Neuron (in vitro differentiated cells): ENCODE data around the gene PRMT2.

Source experiments
- H2AFZ ChIP-seq: one replicate; pipeline ENCODE4 v1.6.1; 2013; ENCODE audit warnings: low read depth, mild to moderate bottlenecking, inconsistent platforms, low read length, moderate library complexity
- H3K27me3 ChIP-seq: one replicate; pipeline ENCODE4 v1.6.1; 2013; ENCODE audit warnings: low read length; ENCODE audit not compliant: insufficient read depth
- H3K36me3 ChIP-seq: one replicate; pipeline ENCODE4 v1.6.1; 2013; ENCODE audit warnings: low read length; ENCODE audit not compliant: insufficient read depth
- H3K4me1 ChIP-seq: one replicate; pipeline ENCODE4 v1.6.1; 2013; ENCODE audit warnings: low read length; ENCODE audit not compliant: insufficient read depth
- H3K4me3 ChIP-seq: 2 replicates; pipeline ENCODE4 v1.5.1; 2013; ENCODE audit warnings: mild to moderate bottlenecking, low read length, moderate library complexity
- H3K9me3 ChIP-seq: one replicate; pipeline ENCODE4 v1.6.1; 2013; ENCODE audit warnings: low read length

The PRMT2 gene

DNA sequence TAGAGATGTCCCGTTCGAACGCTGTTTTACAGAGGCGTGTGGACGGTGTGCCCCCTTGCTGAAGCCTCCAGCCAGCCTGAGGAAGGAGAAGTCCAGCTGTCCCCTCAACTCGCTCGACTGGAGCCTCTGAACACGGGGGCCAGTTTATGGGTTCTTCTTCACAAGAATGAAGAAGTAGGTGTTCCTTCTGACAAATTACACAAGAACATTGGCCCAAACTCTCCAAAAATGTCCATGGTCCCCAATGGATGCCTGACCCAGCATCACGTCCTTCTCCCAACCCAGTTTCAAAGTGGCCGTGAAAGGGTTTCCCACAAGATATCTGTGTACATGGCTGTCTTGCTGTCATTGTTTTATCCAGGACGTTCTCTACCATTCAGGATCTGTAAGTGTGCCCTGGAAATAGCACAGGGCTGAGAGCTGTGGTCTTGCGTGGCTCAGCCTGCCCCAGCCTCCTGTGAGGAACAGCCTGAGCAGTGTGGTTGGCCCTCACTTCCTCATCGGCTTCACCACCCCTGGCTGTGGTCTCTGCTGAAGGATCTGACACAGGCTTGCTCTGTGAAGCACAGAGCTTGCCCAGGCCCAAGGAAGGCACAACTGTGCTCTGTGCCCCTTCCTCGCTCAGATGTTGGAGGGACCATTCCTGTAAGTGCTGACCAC lies 29.6 kb upstream of the PRMT2 start:
- Histone ChIP-seq H3K36me3 (no peaks in the 10 kb centered on the region), H2AFZ (no peak overlapping the region)

DNA sequence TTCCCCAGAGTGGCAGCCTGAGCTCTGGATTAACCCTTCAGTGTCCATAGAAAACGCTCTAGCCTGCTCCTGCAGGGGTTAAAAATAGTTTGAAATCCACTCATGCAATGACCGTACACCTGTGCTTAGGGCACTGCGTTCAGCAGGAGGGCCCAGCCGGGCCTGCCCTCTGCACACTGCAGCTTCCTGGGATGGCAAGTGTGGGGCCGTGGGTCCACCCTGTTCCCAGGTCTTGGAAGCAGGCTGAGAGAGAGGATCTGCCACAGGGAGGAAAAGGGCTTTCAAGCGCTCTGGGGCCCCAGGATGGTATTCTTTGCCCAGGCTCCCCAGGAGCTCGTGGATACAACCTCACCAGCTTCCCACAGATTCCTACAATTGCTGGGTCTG lies 29.1 kb upstream of the PRMT2 start:
- no peaks in the 10 kb centered on the region for H3K36me3 ChIP-seq
- H3K9me3 ChIP-seq, result peaks cover 2% of the 10 kb centered on the region
- no peak overlapping the region for H3K4me3 ChIP-seq
- H3K4me1 ChIP-seq, result peaks cover 28% of the 10 kb centered on the region
- no peak overlapping the region for H2AFZ ChIP-seq
- H3K27me3 ChIP-seq, result no peaks in the 10 kb centered on the region

More for the DNA sequence above, 29.6 kb upstream of the PRMT2 start:
- Histone ChIP-seq H3K9me3 (peaks cover 2% of the 10 kb centered on the region), H3K4me1 (peaks cover 28% of the 10 kb centered on the region), H3K27me3 (no peaks in the 10 kb centered on the region), H3K4me3 (no peak overlapping the region)

DNA sequence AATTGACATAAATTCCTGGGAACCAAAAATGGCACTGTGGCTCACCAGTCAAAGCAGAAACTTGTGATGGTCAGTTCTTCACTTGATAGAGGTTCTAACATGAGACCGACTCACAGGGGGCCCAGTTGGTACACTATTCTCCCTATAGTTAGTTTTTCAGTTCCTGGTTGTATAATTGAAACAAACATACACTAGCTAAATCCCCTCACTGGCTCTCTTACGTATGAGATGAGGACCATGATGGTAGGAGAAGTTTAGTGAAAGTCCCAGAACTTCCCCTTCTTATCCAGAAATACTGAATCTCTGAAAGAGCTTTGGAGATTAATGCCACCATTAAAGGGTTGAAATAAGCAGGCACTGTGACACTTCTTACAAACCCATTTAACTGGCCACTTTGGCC lies 27.8 kb upstream of the PRMT2 start:
- Histone ChIP-seq H3K36me3 (no peaks in the 10 kb centered on the region), H3K9me3 (peaks cover 2% of the 10 kb centered on the region), H3K27me3 (no peaks in the 10 kb centered on the region)

DNA sequence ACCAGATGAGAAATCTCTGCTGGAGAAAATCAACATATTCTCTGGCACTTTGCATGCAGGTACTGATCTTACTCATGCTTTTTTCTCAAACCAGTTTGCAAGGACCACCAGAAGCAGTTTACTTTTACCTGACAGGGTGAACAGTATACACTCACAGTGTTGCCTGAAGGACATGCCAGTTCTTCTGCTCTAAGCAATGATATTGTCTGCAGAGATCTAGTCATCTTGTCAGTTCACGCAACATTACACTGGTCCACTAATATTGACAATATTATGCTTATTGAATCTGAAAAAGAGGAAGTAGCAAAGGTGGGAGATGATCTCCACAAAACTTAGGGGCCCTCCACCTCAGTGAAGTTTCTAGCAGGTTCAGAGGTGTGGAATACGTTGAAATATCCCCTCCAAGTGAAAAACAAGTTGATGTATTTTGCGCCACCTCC lies 26.8 kb upstream of the PRMT2 start:
- H3K4me3 ChIP-seq, result no peak overlapping the region
- peaks cover 2% of the 10 kb centered on the region for H3K9me3 ChIP-seq
- no peaks in the 10 kb centered on the region for H3K27me3 ChIP-seq
- peaks cover 11% of the 10 kb centered on the region for H3K4me1 ChIP-seq
- no peak overlapping the region for H2AFZ ChIP-seq
- H3K36me3 ChIP-seq, result no peaks in the 10 kb centered on the region

More for the DNA sequence above, 27.8 kb upstream of the PRMT2 start:
- Histone ChIP-seq H2AFZ (no peak overlapping the region), H3K4me1 (peaks cover 20% of the 10 kb centered on the region), H3K4me3 (no peak overlapping the region)

DNA sequence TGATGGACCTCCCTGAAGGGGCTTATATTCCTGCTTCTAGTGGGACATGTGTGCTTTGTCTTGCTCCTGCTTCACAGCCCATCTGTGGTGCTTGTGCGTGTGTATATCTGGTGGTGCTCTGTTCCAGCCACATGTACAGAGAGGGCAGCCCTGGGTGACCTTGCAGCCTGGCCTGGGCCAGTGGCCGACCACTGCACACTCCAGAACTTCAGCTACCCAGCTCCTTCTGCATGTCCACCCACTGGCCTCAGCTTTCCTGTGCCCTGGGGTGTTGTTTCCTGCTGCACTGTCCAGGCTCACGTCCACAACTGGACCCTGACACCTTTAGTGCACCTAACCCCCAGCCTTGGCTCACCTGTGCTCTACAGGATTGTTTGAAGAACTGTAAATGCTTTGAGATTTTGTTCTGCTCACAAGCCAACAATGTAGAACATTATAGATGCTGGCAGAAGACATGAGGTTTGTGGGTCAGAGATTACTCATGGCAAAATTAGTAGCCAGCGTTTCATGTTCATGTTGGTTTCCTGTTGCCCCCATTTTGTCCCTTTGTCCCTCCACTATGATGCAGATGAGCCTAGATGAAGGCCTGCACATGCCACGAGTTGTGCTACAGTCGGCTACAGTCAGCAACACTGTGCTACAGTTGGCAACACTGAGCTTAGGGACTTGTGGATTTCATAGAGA lies 25.3 kb upstream of the PRMT2 start:
- H3K4me3 ChIP-seq, result no peak overlapping the region
- H3K9me3 ChIP-seq, result peaks cover 2% of the 10 kb centered on the region
- no peaks in the 10 kb centered on the region for H3K27me3 ChIP-seq
- peaks cover 5% of the 10 kb centered on the region for H3K4me1 ChIP-seq
- no peaks in the 10 kb centered on the region for H3K36me3 ChIP-seq
- no peak overlapping the region for H2AFZ ChIP-seq

DNA sequence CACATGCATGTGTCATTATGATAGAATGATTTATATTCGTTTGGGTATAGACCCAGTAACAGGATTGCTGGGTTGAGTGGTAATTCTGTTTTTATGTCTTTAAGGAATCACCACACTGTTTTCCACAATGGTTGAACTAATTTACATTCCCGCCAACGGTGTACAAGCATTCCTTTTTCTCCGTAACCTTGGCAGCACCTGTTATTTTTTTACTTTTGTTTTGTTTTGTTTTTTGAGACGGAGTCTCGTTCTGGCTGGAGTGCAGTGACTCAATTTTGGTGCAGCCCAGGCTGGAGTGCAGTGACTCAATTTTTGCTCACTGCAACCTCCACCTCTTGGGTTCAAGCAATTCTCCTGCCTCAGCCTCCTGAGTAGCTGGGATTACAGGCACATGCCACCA lies 22.1 kb upstream of the PRMT2 start:
- peaks cover 2% of the 10 kb centered on the region for H3K9me3 ChIP-seq
- no peak overlapping the region for H2AFZ ChIP-seq
- H3K4me3 ChIP-seq, result no peak overlapping the region
- H3K4me1 ChIP-seq, result no peaks in the 10 kb centered on the region
- H3K36me3 ChIP-seq, result no peaks in the 10 kb centered on the region
- H3K27me3 ChIP-seq, result no peaks in the 10 kb centered on the region

DNA sequence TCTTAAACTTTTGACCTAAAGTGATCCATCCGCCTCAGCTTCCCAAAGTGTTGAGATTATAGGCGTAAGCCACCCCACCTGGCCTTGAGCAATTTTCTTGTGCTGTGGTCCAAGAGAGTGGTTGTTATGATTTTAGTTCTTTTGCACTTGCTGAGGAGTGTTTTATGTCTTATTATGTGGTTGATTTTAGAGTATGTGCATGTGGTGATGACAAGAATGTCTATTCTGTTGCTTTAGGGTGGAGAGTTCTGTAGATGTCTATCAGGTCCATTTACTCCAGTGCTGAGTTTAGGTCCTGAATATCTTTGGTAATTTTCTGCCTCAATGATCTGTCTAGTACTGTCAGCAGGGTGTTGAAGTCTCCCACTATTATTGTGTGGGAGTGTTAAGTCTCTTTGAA lies 19.4 kb upstream of the PRMT2 start:
- no peaks in the 10 kb centered on the region for H3K36me3 ChIP-seq

DNA sequence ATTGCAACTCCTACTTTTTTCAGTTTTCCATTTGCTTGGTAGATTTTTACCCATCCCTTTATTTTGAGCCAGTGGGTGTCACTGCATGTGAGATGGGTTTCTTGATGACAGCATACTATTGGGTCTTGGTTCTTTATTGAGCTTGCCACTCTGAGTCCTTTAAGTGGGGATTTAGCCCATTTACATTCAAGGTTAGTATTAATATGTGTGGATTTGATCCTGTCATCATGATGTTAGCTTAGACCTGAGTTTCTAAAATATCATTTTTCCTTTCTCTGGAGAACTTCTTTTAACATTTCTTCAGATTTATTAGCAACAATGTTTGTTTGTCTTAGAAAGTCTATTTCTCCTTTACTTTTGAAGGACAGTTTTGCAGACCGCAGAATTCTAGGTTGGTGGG lies 18.8 kb upstream of the PRMT2 start:
- Histone ChIP-seq H3K4me1 (peaks cover 15% of the 10 kb centered on the region), H3K4me3 (no peak overlapping the region), H3K36me3 (no peaks in the 10 kb centered on the region)

More for the DNA sequence above, 19.4 kb upstream of the PRMT2 start:
- peaks cover 9% of the 10 kb centered on the region for H3K4me1 ChIP-seq
- no peak overlapping the region for H2AFZ ChIP-seq
- no peaks in the 10 kb centered on the region for H3K27me3 ChIP-seq
- peaks cover 4% of the 10 kb centered on the region for H3K9me3 ChIP-seq
- H3K4me3 ChIP-seq, result no peak overlapping the region

DNA sequence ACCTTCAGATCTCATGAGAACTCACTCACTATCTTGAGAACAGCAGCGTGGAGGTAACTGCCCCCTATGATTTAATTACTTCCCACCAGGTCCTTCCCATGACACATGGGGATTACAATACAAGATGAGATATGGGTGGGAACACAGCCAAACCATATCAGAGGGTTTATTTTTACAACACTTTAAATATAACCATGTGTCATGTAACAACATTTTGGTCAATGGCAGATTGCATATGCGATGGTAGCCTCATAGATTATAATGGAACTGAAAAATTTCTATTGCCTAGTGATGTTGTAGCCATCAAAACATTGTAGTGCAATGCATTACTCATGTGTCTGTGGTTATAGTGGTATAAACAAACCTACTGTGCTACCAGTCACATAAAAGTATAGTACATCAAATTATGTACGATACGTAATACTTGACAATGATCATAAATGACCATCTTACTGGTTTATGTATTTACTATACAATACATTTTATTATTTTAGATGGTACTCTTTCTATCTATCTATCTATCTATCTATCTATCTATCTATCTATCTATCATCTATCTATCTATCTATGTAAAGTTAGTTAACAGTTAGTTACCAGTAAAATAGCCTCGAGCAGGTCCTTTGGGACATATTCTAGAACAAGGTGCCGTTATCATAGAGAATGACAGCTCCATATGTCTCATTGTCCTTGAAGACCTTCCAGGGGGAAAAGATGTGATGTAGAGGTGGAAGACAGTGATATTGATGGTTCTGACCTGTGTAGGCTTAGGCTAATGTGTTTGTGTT lies 18.0 kb upstream of the PRMT2 start:
- H3K27me3 ChIP-seq, result no peaks in the 10 kb centered on the region
- peaks cover 4% of the 10 kb centered on the region for H3K9me3 ChIP-seq
- H3K4me1 ChIP-seq, result peaks cover 22% of the 10 kb centered on the region
- no peak overlapping the region for H2AFZ ChIP-seq
- H3K4me3 ChIP-seq, result no peak overlapping the region
- H3K36me3 ChIP-seq, result no peaks in the 10 kb centered on the region

More for the DNA sequence above, 18.8 kb upstream of the PRMT2 start:
- Histone ChIP-seq H3K9me3 (peaks cover 4% of the 10 kb centered on the region), H2AFZ (no peak overlapping the region), H3K27me3 (no peaks in the 10 kb centered on the region)

DNA sequence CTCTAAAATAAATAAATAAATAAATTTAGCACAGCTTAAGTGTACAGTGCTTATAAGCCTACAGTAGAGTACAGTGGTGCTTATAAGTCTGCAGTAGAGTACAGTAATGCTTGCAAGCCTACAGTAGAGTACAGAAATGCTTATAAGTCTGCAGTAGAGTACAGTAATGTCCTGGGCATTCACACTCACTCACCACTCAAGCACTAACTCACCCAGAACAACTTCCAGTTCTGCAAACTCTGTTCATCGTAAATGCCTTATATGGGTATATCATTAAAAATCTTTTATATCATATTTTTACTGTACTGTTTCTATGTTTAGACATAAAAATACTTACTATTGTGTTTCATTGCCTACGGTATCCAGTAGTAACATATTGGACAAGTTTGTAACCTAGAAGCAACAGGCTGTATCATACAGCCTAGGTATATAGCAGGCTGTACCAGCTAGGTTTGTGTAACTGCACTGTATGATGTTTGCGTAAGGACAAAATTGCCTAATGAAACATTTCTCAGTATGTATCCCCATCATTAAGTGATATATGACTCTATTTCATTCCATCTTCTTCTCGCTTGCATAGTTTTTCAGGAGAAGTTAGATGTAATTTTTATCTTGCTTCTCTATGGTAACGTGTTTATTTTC lies 16.6 kb upstream of the PRMT2 start:
- Histone ChIP-seq H3K36me3 (no peaks in the 10 kb centered on the region), H3K4me3 (no peak overlapping the region), H2AFZ (no peak overlapping the region), H3K27me3 (no peaks in the 10 kb centered on the region), H3K4me1 (peaks cover 28% of the 10 kb centered on the region), H3K9me3 (peaks cover 4% of the 10 kb centered on the region)

DNA sequence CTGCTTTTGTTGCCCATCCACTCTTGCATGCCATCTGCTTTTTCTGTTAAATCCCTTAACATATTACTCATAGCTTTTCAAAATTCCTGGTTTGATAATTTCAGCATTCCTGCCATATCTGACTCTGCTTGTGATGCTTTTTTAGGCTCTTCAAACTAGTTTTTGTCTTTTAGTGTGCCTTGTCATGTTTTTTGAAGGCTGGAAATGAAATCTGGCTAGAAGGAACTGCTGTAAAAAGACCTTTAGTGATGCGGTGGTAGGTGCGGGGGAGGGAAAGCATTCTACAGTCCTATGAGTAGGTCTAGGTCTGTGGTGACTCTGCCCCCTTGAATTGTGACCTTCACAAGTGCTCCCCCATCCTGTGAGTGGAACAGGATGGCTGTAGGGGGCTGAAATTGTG lies 15.6 kb upstream of the PRMT2 start:
- no peaks in the 10 kb centered on the region for H3K36me3 ChIP-seq
- H2AFZ ChIP-seq, result no peak overlapping the region
- H3K9me3 ChIP-seq, result peaks cover 7% of the 10 kb centered on the region
- no peaks in the 10 kb centered on the region for H3K27me3 ChIP-seq
- peaks cover 28% of the 10 kb centered on the region for H3K4me1 ChIP-seq
- no peak overlapping the region for H3K4me3 ChIP-seq

DNA sequence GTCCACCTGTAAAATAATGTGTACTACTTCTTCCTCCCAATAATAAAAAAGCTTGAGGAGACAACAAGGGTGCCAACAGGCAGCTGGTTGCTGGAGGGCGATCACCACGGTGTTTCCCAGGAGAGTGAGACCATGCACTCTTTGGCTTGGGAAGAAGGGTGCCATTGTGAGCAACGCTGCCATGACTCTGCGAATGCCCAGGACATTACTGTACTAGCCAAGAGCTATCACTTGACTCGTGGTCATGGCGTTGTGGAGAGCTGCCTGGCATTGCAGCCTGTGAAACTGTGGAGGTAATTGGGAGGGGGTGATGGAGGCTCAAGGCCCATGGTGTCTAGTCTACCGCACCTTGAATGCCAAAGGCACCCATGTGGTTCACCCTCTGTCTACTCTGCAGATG lies 14.6 kb upstream of the PRMT2 start:
- no peak overlapping the region for H3K4me3 ChIP-seq
- H3K36me3 ChIP-seq, result no peaks in the 10 kb centered on the region
- H3K4me1 ChIP-seq, result peaks cover 28% of the 10 kb centered on the region
- H2AFZ ChIP-seq, result no peak overlapping the region
- H3K27me3 ChIP-seq, result no peaks in the 10 kb centered on the region
- H3K9me3 ChIP-seq, result peaks cover 10% of the 10 kb centered on the region
